HG03354 (cell line): Measurements from ENCODE around the gene ENDOU.

Source experiments
- ATAC-seq: cut with Tn5 transposase; IDR thresholded peaks from one replicate; pipeline ENCODE4 v1.9.1; 2021; ENCODE audit warnings: mild to moderate bottlenecking; ENCODE audit not compliant: unreplicated experiment, poor library complexity, severe bottlenecking

Gene ENDOU

GRCh38 chr12:47729233-47729632 is 3.9 kb upstream of the ENDOU start:
- no peak for ATAC-seq

- ATAC-seq = peak; percentile 90
These were observed 603 bp upstream of the ENDOU start for GRCh38 chr12:47725893-47726292.

GRCh38 chr12:47722941-47723631 is 2.2 kb downstream of the ENDOU start:
- ATAC-seq = no peak

DNA sequence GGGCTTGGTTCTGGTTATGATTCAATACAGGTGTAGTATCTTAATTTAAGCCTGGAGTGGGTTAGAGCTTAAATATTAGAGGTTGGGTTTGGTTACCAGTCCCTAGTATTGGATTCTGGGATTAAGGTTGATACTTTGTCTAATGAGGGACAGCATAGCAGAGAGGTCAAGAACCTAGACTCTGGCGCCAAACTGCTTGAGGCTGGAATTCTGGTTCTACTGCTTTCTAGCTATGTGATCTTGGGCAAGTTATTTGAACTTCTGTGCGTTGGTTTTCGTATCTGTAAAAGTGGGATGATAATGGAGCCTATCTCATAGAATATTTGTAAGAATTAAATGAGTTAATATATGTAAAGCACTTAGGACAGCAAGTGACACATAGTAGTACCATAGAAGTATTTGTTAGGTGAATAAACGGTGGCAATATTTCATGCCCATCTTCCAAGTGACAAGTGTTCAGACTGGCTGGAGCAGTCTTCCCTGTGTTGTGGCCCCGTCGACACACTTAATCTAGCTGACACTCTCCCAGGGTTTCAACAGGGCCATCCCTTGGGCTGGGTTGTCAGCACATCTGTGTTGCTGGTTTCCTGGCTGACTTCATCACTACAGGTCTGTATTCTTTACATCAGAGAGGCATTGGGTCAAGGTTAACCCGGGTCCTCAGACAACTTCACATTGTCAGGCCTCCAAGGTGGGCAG is 3.0 kb downstream of the ENDOU start:
- no peak for ATAC-seq

DNA sequence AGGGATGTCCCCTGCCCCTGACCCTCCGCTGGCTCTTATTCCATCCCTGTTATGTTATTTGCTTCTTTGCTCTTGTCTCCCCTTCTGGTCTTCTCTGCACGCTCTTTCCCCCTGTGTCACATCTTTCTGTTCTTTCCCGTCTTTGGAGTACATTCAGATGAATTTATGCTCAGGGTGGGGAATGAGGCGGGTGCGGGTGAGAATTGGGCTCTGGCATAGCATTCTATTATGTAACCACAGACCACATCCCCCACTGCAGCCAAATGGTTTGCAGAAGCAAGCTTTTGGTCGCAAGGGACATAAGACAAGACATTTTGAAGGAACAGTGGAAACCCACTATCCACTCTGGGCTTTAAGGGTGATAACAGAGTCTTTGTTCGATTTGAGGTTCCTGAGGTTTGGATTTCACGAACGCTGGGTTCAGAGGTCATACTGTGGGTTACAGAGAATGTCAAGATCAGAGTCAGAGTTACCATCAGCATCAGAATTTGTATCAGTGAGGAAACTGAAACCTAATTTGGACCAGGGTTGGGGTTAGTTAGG is 3.8 kb downstream of the ENDOU start:
- ATAC-seq = no peak

DNA sequence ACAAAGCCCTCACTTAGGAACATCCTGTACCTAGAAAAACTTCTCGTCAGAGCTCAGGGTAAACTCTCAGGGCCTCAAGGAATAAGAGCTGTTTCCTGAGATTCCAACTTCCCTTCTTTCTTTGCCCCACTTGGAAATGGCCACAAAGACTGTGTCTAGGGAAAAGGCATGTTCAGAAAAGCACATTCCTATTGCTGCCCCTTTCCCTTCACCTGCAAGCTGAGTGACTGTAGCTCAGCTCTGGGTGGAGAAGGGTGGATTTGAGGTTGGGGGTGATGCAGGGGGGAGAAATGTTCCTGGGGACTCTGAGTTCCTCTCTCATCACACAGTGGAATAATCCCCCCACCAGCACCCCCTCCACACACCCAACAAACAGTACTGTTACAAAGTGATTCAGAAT is 6.8 kb downstream of the ENDOU start:
- ATAC-seq = no peak

DNA sequence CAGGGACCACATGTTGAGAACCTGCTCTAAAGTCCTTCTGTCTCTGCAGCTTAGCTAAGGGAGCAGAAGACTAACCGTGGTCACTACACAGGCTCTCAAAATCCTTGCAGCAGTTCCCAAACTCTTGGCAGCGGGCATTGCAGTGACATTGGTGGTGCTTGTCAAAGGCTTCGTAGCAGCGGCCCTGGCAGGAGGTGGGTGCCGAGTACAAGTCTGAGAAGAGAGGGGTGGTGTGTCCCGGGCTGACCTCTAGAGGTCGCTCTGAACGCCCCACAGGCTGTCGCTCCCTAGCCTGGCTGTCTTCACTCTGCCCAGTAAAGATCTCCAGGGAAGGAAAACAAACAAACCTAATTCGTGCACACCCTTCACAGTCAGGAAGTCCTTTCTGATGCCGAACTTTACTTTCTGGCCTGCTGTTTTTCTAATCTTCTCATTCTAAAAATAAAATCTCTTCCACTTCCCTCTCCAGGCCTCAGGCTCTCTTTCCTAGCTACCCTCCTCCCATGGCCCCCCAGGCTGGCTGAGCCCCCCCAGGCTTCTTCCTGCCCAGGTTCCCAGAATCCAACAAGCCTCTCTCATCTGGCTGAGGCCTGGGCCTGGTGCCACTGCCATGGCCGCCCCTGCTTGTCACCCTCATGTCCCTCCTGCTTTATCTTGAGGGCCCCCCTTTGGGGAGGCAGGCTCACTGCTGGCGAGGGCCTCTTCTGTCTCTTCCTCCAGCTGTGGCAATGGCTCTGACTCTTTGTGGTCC is 7.7 kb downstream of the ENDOU start:
- ATAC-seq = peak; percentile 74

DNA sequence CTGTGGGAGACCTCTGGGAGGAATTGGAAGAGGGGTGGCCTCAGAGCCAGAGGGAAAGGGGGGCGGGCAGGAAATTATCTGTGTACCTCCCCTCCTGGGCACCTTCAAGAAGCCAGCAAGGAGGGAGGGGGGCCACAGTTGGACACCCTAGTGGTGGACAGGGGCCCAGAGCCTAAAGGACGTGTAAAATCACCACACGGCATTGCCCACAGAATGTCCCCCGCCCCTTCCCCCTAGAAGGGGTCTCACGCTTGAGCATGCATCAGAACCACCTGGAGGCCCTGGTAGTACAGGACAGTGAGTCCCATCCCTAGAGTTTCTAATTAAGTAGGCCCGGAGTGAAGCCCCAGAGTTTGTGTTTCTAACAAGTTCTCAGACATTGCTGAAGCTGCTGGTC is 8.2 kb downstream of the ENDOU start:
- ATAC-seq = no peak

DNA sequence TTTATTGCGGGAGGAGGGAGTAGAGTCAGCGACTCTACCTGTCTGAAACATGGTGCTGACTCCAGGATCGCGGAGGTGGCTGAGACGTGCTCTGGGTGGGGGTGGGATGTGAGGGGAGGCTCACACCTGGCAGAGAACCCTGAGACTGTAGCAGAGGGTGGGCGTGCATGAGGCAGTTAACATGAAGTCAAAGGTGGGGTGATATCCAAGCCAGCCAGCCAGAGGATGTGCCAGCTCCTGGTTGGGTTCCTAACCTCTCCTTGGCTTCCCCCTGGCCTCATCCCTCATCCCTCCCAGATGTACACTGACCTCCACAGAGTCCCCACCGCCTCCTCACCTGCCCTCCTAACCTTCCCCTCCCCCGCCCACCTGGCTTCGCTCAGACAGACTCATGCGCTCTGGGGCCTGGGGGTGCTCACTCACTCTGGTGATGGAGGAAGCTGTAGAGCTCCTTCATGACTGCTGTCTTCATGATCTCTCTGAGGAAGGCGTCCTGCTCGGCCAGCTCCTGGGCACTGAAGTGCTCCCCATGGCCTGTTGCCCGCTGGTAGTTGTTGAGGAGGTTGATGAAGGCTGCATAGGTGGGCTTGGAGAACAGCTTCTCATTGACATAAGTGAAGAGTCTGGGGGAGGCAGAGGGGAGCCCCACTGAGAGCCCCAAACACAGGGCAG is 9.3 kb downstream of the ENDOU start:
- no peak for ATAC-seq

- ATAC-seq = peak; percentile 75
These were observed 9.9 kb downstream of the ENDOU start for GRCh38 chr12:47715393-47715876.

- ATAC-seq = no peak
These were observed 10.4 kb downstream of the ENDOU start for GRCh38 chr12:47714826-47715386.

DNA sequence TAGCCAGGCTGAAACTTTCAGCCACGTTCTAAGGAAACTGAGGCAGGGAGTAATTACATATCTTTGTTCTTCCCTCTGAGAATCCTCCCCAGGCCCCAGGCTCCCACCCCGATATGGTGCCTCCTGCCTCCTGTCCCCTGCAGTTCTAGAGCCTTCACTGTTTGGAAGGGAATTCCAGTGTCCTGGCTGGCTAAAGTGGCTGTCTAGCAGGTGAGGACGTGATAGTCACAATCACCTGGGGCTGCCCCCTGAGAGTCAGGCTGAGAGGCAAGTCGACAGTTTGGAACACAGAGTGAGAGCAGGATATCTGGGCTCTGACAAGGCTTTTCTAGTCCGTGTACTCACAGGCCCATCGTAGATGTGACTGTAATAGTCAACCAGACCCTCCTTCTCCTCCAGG is 13.1 kb downstream of the ENDOU start:
- no peak for ATAC-seq

DNA sequence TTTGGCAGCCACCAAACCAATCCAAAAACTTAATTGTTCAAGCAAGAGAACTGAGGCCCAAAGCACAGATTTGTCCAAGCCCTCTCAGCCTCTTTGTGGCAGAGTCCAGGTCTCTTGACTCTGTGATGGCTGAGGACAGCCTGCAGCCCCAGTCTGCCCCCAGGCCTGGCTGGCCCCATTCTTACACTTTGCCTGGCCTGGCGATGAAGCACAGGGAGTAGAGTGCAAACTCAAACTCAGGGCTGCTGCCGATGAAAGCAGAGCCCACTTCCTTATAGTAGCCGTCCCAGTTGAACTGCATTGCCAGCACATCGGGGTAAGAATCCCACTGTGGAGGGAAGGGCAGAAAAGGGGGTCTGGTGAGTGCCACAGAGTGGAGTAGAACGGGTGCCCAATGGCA is 13.8 kb downstream of the ENDOU start:
- ATAC-seq = no peak

DNA sequence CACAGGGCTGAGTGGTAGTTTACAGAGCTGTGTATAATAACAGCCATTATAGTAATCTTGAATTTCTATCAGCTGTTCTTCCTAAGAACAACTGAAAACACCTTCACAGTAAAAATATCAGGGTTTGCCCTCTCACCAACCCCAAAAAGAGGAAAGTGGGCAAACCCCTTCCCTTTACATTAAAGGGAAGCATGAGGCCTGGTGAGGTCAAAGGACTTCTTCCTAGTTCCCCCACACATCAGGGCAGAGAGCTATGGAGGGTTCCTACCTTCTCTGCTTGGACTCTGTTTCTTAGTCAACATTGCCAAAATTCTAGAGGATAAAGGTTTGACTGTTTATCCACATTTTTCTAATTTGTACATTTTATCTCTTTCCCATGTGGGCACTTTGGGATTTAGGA is 15.0 kb downstream of the ENDOU start:
- no peak for ATAC-seq

GRCh38 chr12:47709671-47710070 is 15.6 kb downstream of the ENDOU start:
- ATAC-seq = no peak

DNA sequence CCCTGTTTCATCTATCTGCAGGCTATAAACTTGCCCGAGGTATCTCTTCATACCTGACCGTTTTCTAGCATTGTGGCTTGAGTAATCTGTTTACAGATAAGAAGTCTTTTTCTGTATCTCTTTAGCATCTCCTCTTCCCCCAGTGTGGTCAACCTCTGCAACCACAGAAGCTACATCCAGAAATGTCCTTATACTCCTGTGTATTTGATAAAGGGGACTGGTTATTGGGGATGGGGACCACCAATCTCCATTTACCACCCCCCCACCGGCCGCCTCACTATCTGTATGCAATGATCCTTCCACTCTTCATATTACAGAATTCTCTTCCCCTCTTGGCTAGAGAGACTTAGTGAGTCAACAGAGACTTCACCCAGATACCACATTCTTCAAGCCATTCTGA is 16.1 kb downstream of the ENDOU start:
- no peak for ATAC-seq

- ATAC-seq = no peak
These were observed 17.3 kb downstream of the ENDOU start for GRCh38 chr12:47707905-47708543.

- no peak for ATAC-seq
These were observed 17.9 kb downstream of the ENDOU start for GRCh38 chr12:47707355-47707754.
